ENCODE measurements around the gene CASP6. TPM values are rescaled to one million over a fixed set of nuclear protein-coding genes. Genes with fewer than 3 reads are reported as not detected.

CASP6 gene
- total RNA-seq, 3 donors from 2014 or later = 18.6 to 39.1 (median 24.9) TPM

GRCh38 chr4:109648266-109648996, 54.8 kb downstream of the CASP6 start:
- Histone ChIP-seq H3K27me3 (no peaks in the 10 kb centered on the region), H3K27ac (no peak overlapping the region), H3K9me3 (peaks cover 11 to 12% of the 10 kb centered on the region in 2 donors), H3K36me3 (no peaks in the 10 kb centered on the region), H3K4me3 (no peak overlapping the region), H3K4me1 (no peaks in the 10 kb centered on the region)
- TF ChIP-seq POLR2A (IDR thresholded peaks at IDR 0.05) = no peak
- no peak for TF ChIP-seq POLR2AphosphoS5 (IDR thresholded peaks at IDR 0.05)
- no peak for TF ChIP-seq CTCF (IDR thresholded peaks at IDR 0.05)
- DNase-seq (ENCODE audit: low spot score in 2 of 2) = no peak
- intact Hi-C loops (cut with DNase I; ENCODE audit: low total_unique reads) = no loop called here

- no peaks in the 10 kb centered on the region for H3K36me3 ChIP-seq
- no peaks in the 10 kb centered on the region for H3K27me3 ChIP-seq
- H3K9me3 ChIP-seq = no peaks in the 10 kb centered on the region
- no peaks in the 10 kb centered on the region for H3K4me1 ChIP-seq
- no peak for TF ChIP-seq POLR2AphosphoS5 (IDR thresholded peaks at IDR 0.05)
- no peak for TF ChIP-seq CTCF (IDR thresholded peaks at IDR 0.05)
- H3K4me3 ChIP-seq = no peak overlapping the region
- DNase-seq (ENCODE audit: low spot score in 2 of 2) = no peak
- intact Hi-C loops (cut with DNase I; ENCODE audit: low total_unique reads) = no loop called here
- H3K27ac ChIP-seq = no peak overlapping the region
Measured at GRCh38 chr4:109645874-109646710, 57.2 kb downstream of the CASP6 start.

GRCh38 chr4:109640644-109641043, 62.6 kb downstream of the CASP6 start:
- no peak for DNase-seq (ENCODE audit: low spot score in 2 of 2)
- intact Hi-C loops (cut with DNase I; ENCODE audit: low total_unique reads) = no loop called here
- Histone ChIP-seq H3K9me3 (peaks cover 8 to 18% of the 10 kb centered on the region in 2 donors), H3K4me3 (no peak overlapping the region), H3K4me1 (no peaks in the 10 kb centered on the region), H3K27me3 (no peaks in the 10 kb centered on the region), H3K36me3 (no peaks in the 10 kb centered on the region), H3K27ac (no peak overlapping the region)
- TF ChIP-seq POLR2AphosphoS5 (IDR thresholded peaks at IDR 0.05) = no peak

Other genes with a start within 250 kb of the CASP6 start
- gene MCUB, start 143.2 kb downstream of the CASP6 start, total RNA-seq = 10 to 100 TPM; 16.4 to 29.4 (median 26.5) TPM
- 10 to 100 TPM; 23.3 to 24.6 (median 23.7) TPM for gene PLA2G12A, start 26.6 kb upstream of the CASP6 start, total RNA-seq
- 10 to 100 TPM; 15.8 to 56.5 (median 32.1) TPM for gene CFI, start 98.6 kb upstream of the CASP6 start, total RNA-seq
- gene GAR1, start 112.3 kb upstream of the CASP6 start, total RNA-seq = 1 to 10 TPM; 6.1 to 7.9 (median 7.9) TPM
- under 1 TPM in 2 of 3 donors, not detected in 1; 0.66 to 0.73 TPM for gene RRH, start 124.5 kb upstream of the CASP6 start, total RNA-seq
- gene LRIT3, start 144.7 kb upstream of the CASP6 start, total RNA-seq = under 1 TPM; 0.16 to 0.66 (median 0.59) TPM
- 10 to 100 TPM in 2 of 3 donors, not detected in 1; 12.5 to 15.5 TPM for gene EGF, start 209.4 kb upstream of the CASP6 start, total RNA-seq

Data from breast epithelium (tissue), 4 donors.